HL-60 (cell line): ENCODE measurements around the gene SEPTIN11.

Source experiments
- DNase-seq, 2 experiments: peaks; one replicate each; pipeline ENCODE4 v3.0.0-alpha.2; 2010 to 2020; ENCODE audit warnings: low read depth in 1 of 2, low spot score in 1 of 2
- H3K27ac ChIP-seq: fragments of 250-450 bp; sonication (Bioruptor Pico); replicated peaks from 2 replicates; pipeline ENCODE4 v1.5.1; 2020; ENCODE audit warnings: mild to moderate bottlenecking, moderate library complexity
- H3K27me3 ChIP-seq: fragments of 250-450 bp; sonication (Bioruptor Pico); 2 replicates; pipeline ENCODE4 v1.5.1; 2021; ENCODE audit warnings: mild to moderate bottlenecking, moderate library complexity; ENCODE audit not compliant: insufficient read depth, poor library complexity, severe bottlenecking
- H3K4me3 ChIP-seq: replicated peaks from 2 replicates; pipeline ENCODE4 v1.5.1; 2011; ENCODE audit warnings: mild to moderate bottlenecking, control low read depth, low read length; ENCODE audit not compliant: insufficient read depth
- CTCF ChIP-seq: IDR thresholded peaks from one replicate; pipeline ENCODE4 v1.5.1; 2011; ENCODE audit warnings: low read length, control low read depth, inconsistent platforms; ENCODE audit not compliant: insufficient read depth
- GABPA ChIP-seq: IDR thresholded peaks from 2 replicates; pipeline ENCODE4 v1.6.1; 2012; ENCODE audit warnings: low read depth
- POLR2AphosphoS5 ChIP-seq: IDR thresholded peaks from 2 replicates; pipeline ENCODE4 v1.6.1; 2012; ENCODE audit warnings: low read depth
- REST ChIP-seq: IDR thresholded peaks from 2 replicates; pipeline ENCODE4 v1.6.1; 2012; ENCODE audit warnings: low read depth; ENCODE audit not compliant: insufficient replicate concordance
- SPI1 ChIP-seq: IDR thresholded peaks from 2 replicates; pipeline ENCODE4 v1.6.1; 2012; ENCODE audit warnings: low read depth, mild to moderate bottlenecking, borderline replicate concordance

SEPTIN11 gene

GRCh38 chr4:76974150-76974549, 24.6 kb downstream of the SEPTIN11 start:
- TF ChIP-seq GABPA (no peak), POLR2AphosphoS5 (no peak), CTCF (no peak), SPI1 (no peak), REST (no peak)
- no peaks in the 10 kb centered on the region for H3K27me3 ChIP-seq
- no peak overlapping the region for H3K27ac ChIP-seq
- DNase-seq: no peak
- no peak overlapping the region for H3K4me3 ChIP-seq

GRCh38 chr4:76977113-76977512, 27.6 kb downstream of the SEPTIN11 start:
- no peak for TF ChIP-seq POLR2AphosphoS5
- no peak for TF ChIP-seq GABPA
- TF ChIP-seq CTCF: no peak
- no peak for TF ChIP-seq SPI1
- no peak for TF ChIP-seq REST
- Histone ChIP-seq H3K27me3 (no peaks in the 10 kb centered on the region), H3K27ac (no peak overlapping the region), H3K4me3 (no peak overlapping the region)
- no peak for DNase-seq

GRCh38 chr4:76977736-76978350, 28.3 kb downstream of the SEPTIN11 start:
- H3K4me3 ChIP-seq: no peak overlapping the region
- no peak for DNase-seq
- H3K27ac ChIP-seq: no peak overlapping the region
- TF ChIP-seq GABPA (no peak), REST (no peak), SPI1 (no peak), POLR2AphosphoS5 (no peak), CTCF (no peak)
- no peaks in the 10 kb centered on the region for H3K27me3 ChIP-seq
